Left ventricle myocardium superior (tissue), 1 donor: ENCODE data around the gene DNAJC25. TPM values are rescaled to one million over a fixed set of nuclear protein-coding genes. Genes with fewer than 3 reads are reported as not detected.
"Not testable (repeated sequence)": the region's sequence is repeated elsewhere in the genome, so short reads cannot be mapped to it uniquely, and the experiment has no call there.

Experiments used
- ATAC-seq: fragments of 200-7000 bp; cut with Tn5 transposase; one replicate; pipeline ENCODE4 v1.9.1; 2020; ENCODE audit warnings: mild to moderate bottlenecking, moderate library complexity
- DNase-seq: peaks from one replicate; pipeline ENCODE4 v3.0.0-alpha.2; 2020
- intact Hi-C: fragments of 100-400 bp; cut with micrococcal nuclease; formaldehyde crosslinking; loops from one replicate; pipeline ENCODE4 v1.11.0; 2022
- long read RNA-seq: library from polyadenylated mRNA; unstranded; transcript quantifications from one replicate; pipeline ENCODE4 v2.0.0, GENCODE V29; 2021
- total RNA-seq: library from RNA; stranded (reverse); fragmentation: NEBNext Ultra II Directional; extraction: Animal tissue kit (Norgen Biotek cat#: 25700); gene quantifications from one replicate; pipeline ENCODE4 v1.2.1, GENCODE V29; 2021
- donor health status: DM: no; HTN: yes; CAD: no; lungs with severe emphysema.

DNAJC25 gene
- 5.3 TPM for total RNA-seq
- long read RNA-seq, transcript DNAJC25-201 (4 exons, 2,268 nt): major isoform, 8 of 12 reads
- long read RNA-seq, partial matches to known transcripts: 3 of 12 reads
- long read RNA-seq, other reads (novel, unspliced or antisense): 0 of 12 reads

GRCh38 chr9:111631214-111631971 is at the start of gene DNAJC25:
Gene DNAJC25 (plus strand): TSS chr9:111631334. CDS start chr9:111631408, 74 bp downstream.
- peak; percentile 97 for DNase-seq
- peak; percentile 100 for ATAC-seq
- intact Hi-C loops: no loop called here

GRCh38 chr9:111582888-111583287 is 48.2 kb upstream of the DNAJC25 start:
- intact Hi-C loops: no loop called here
- ATAC-seq (no peak), DNase-seq (no peak)

GRCh38 chr9:111586378-111586777 is 44.8 kb upstream of the DNAJC25 start:
- DNase-seq (no peak), ATAC-seq (no peak)
- intact Hi-C loops: no loop called here

- ATAC-seq (no peak), DNase-seq (no peak)
- intact Hi-C loops: no loop called here
Measured at GRCh38 chr9:111588846-111589245, 42.3 kb upstream of the DNAJC25 start.

GRCh38 chr9:111597852-111598732 is 33.0 kb upstream of the DNAJC25 start:
- DNase-seq (peak; percentile 77), ATAC-seq (peak; percentile 76)
- intact Hi-C loops: no loop called here

GRCh38 chr9:111598733-111599091 is 32.4 kb upstream of the DNAJC25 start:
- DNase-seq (peak; percentile 49), ATAC-seq (peak; percentile 64)
- intact Hi-C loops: no loop called here

- peak; percentile 91 for ATAC-seq
- intact Hi-C loops: no loop called here
- peak; percentile 88 for DNase-seq
Measured at GRCh38 chr9:111599092-111599954, 31.8 kb upstream of the DNAJC25 start, which contains the start of gene PTGR1. Gene PTGR1 (minus strand): TSS chr9:111599647. CDS start chr9:111597422, 2,225 bp downstream.

GRCh38 chr9:111599955-111600343 is 31.2 kb upstream of the DNAJC25 start:
- intact Hi-C loops: no loop called here
- DNase-seq (peak; percentile 32), ATAC-seq (peak; percentile 2)

- no peak for ATAC-seq
- no peak for DNase-seq
- intact Hi-C loops: no loop called here
Measured at GRCh38 chr9:111601237-111602018, 29.7 kb upstream of the DNAJC25 start.

GRCh38 chr9:111603041-111603440 is 28.1 kb upstream of the DNAJC25 start:
- DNase-seq (no peak), ATAC-seq (no peak)
- intact Hi-C loops: no loop called here

GRCh38 chr9:111604054-111604615 is 27.0 kb upstream of the DNAJC25 start:
- no peak for DNase-seq
- no peak for ATAC-seq
- intact Hi-C loops: no loop called here

- no peak for ATAC-seq
- intact Hi-C loops: no loop called here
- DNase-seq: no peak
Measured at GRCh38 chr9:111605041-111605559, 26.0 kb upstream of the DNAJC25 start.

GRCh38 chr9:111610149-111610548 is 21.0 kb upstream of the DNAJC25 start:
- no peak for ATAC-seq
- intact Hi-C loops: no loop called here
- DNase-seq: no peak

- ATAC-seq (no peak), DNase-seq (no peak)
- intact Hi-C loops: no loop called here
Measured at GRCh38 chr9:111610845-111611244, 20.3 kb upstream of the DNAJC25 start.

GRCh38 chr9:111613436-111614040 is 17.6 kb upstream of the DNAJC25 start:
- no peak for ATAC-seq
- intact Hi-C loops: no loop called here
- no peak for DNase-seq

- intact Hi-C loops: no loop called here
- ATAC-seq: no peak
- DNase-seq: no peak
Measured at GRCh38 chr9:111615928-111616327, 15.2 kb upstream of the DNAJC25 start.

- ATAC-seq, DNase-seq, intact Hi-C loops: not testable (repeated sequence)
Measured at GRCh38 chr9:111617349-111617748, 13.8 kb upstream of the DNAJC25 start.
